H9 (cell line): ENCODE results near the gene RNF167. TPM values are rescaled to one million over a fixed set of nuclear protein-coding genes. Genes with fewer than 3 reads are reported as not detected.

Experiments used
- DNase-seq: peaks from one replicate; pipeline ENCODE4 v3.0.0-alpha.2; 2017
- H2AFZ ChIP-seq: one replicate; pipeline ENCODE4 v1.6.1; 2013; ENCODE audit warnings: mild to moderate bottlenecking, low read length, control low read depth, moderate library complexity
- H2AK5ac ChIP-seq: 2 replicates; pipeline ENCODE4 v1.6.1; 2013; ENCODE audit warnings: low read length, control low read depth, mixed read lengths; ENCODE audit not compliant: insufficient read length
- H2BK120ac ChIP-seq: one replicate; pipeline ENCODE4 v1.6.1; 2013; ENCODE audit warnings: low read depth, mild to moderate bottlenecking, low read length, control low read depth, inconsistent platforms; ENCODE audit not compliant: poor library complexity, severe bottlenecking
- H2BK12ac ChIP-seq: 2 replicates; pipeline ENCODE4 v1.6.1; 2013; ENCODE audit warnings: low read length, control low read depth, mixed read lengths, low read depth; ENCODE audit not compliant: insufficient read length
- H2BK15ac ChIP-seq: 2 replicates; pipeline ENCODE4 v1.6.1; 2013; ENCODE audit warnings: low read depth, low read length, control low read depth
- H2BK20ac ChIP-seq: one replicate; pipeline ENCODE4 v1.6.1; 2013; ENCODE audit warnings: low read depth, mild to moderate bottlenecking, low read length, control low read depth, inconsistent platforms; ENCODE audit not compliant: poor library complexity, severe bottlenecking
- H2BK5ac ChIP-seq: 2 replicates; pipeline ENCODE4 v1.6.1; 2013; ENCODE audit warnings: low read length, control low read depth, mixed read lengths; ENCODE audit not compliant: insufficient read length
- H3K14ac ChIP-seq: 2 replicates; pipeline ENCODE4 v1.6.1; 2013; ENCODE audit warnings: low read length, control low read depth; ENCODE audit not compliant: insufficient read depth
- H3K18ac ChIP-seq: 2 replicates; pipeline ENCODE4 v1.6.1; 2013; ENCODE audit warnings: low read depth, mild to moderate bottlenecking, mixed read lengths, low read length, control low read depth; ENCODE audit not compliant: insufficient read length
- H3K23ac ChIP-seq: 2 replicates; pipeline ENCODE4 v1.6.1; 2013; ENCODE audit warnings: low read length, control low read depth, mixed read lengths, low read depth; ENCODE audit not compliant: insufficient read length
- H3K23me2 ChIP-seq: 2 replicates; pipeline ENCODE4 v1.6.1; 2013; ENCODE audit warnings: low read depth, mild to moderate bottlenecking, mixed read lengths, low read length, control low read depth; ENCODE audit not compliant: insufficient read length, poor library complexity, severe bottlenecking
- H3K27ac ChIP-seq: 2 replicates; pipeline ENCODE4 v1.5.1; 2013; ENCODE audit warnings: low read length, control low read depth, mixed read lengths, low read depth; ENCODE audit not compliant: insufficient read length
- H3K27me3 ChIP-seq: 2 replicates; pipeline ENCODE4 v1.6.1; 2013; ENCODE audit warnings: low read length, control low read depth, inconsistent platforms; ENCODE audit not compliant: insufficient read depth
- H3K4ac ChIP-seq: 2 replicates; pipeline ENCODE4 v1.6.1; 2013; ENCODE audit warnings: low read depth, mild to moderate bottlenecking, control low read depth, inconsistent platforms, low read length, moderate library complexity
- H3K4me1 ChIP-seq: 2 replicates; pipeline ENCODE4 v1.6.1; 2013; ENCODE audit warnings: low read length, control low read depth, inconsistent platforms; ENCODE audit not compliant: insufficient read depth
- H3K4me2 ChIP-seq: 2 replicates; pipeline ENCODE4 v1.6.1; 2013; ENCODE audit warnings: low read length, control low read depth, mixed read lengths; ENCODE audit not compliant: insufficient read length, insufficient read depth
- H3K56ac ChIP-seq: 2 replicates; pipeline ENCODE4 v1.6.1; 2013; ENCODE audit warnings: low read depth, mild to moderate bottlenecking, mixed read lengths, low read length, control low read depth; ENCODE audit not compliant: insufficient read length
- H3K79me1 ChIP-seq: 2 replicates; pipeline ENCODE4 v1.6.1; 2013; ENCODE audit warnings: low read depth, mild to moderate bottlenecking, moderate library complexity, low read length, control low read depth, inconsistent platforms; ENCODE audit not compliant: insufficient read depth, poor library complexity, severe bottlenecking
- H3K79me2 ChIP-seq: 2 replicates; pipeline ENCODE4 v1.6.1; 2013; ENCODE audit warnings: low read length, control low read depth, inconsistent platforms; ENCODE audit not compliant: insufficient read depth
- H3K9ac ChIP-seq: 2 replicates; pipeline ENCODE4 v1.6.1; 2013; ENCODE audit warnings: low read length, control low read depth, mixed read lengths; ENCODE audit not compliant: insufficient read length; ENCODE audit errors: extremely low read depth
- H3K9me3 ChIP-seq: one replicate; pipeline ENCODE4 v1.6.1; 2013; ENCODE audit warnings: low read depth, low read length, inconsistent platforms; ENCODE audit not compliant: control insufficient read depth
- H3T11ph ChIP-seq: one replicate; pipeline ENCODE4 v1.6.1; 2013; ENCODE audit warnings: mild to moderate bottlenecking, low read length, control low read depth, inconsistent platforms
- H4K20me1 ChIP-seq: one replicate; pipeline ENCODE4 v1.6.1; 2013; ENCODE audit not compliant: control insufficient read depth, insufficient read length, insufficient read depth
- H4K5ac ChIP-seq: 2 replicates; pipeline ENCODE4 v1.6.1; 2013; ENCODE audit warnings: low read depth, mild to moderate bottlenecking, mixed read lengths, low read length, control low read depth; ENCODE audit not compliant: insufficient read length
- H4K8ac ChIP-seq: replicated peaks from 2 replicates; pipeline ENCODE4 v1.6.1; 2013; ENCODE audit warnings: low read length, control low read depth, mixed read lengths, low read depth; ENCODE audit not compliant: insufficient read length
- H4K91ac ChIP-seq: 2 replicates; pipeline ENCODE4 v1.6.1; 2013; ENCODE audit warnings: low read depth, mild to moderate bottlenecking, moderate library complexity, mixed read lengths, low read length, control low read depth; ENCODE audit not compliant: insufficient read length
- H3K27ac Mint-ChIP-seq, 3 experiments: 2 replicates in 2 of 3; 3 replicates in 1 of 3; pipeline ENCODE4 v1.8.0; 2020 to 2021; ENCODE audit warnings: mixed read lengths in 3 of 3, mild to moderate bottlenecking in 1 of 3, moderate library complexity in 1 of 3
- H3K27me3 Mint-ChIP-seq: 2 replicates; pipeline ENCODE4 v1.8.0; 2021; ENCODE audit warnings: low read depth, mild to moderate bottlenecking, moderate library complexity, mixed read lengths
- H3K36me3 Mint-ChIP-seq, 3 experiments: 2 replicates in 2 of 3; 3 replicates in 1 of 3; pipeline ENCODE4 v1.8.0; 2020 to 2021; ENCODE audit warnings: low read depth in 3 of 3, mixed read lengths in 3 of 3; ENCODE audit not compliant: insufficient read depth in 1 of 3
- H3K4me1 Mint-ChIP-seq, 2 experiments: 2 replicates each; pipeline ENCODE4 v1.8.0; 2020; ENCODE audit warnings: mixed read lengths in 2 of 2
- H3K4me3 Mint-ChIP-seq, 2 experiments: 2 replicates in 1 of 2; 3 replicates in 1 of 2; pipeline ENCODE4 v1.8.0; 2020 to 2021; ENCODE audit warnings: mild to moderate bottlenecking in 2 of 2, mixed read lengths in 2 of 2, moderate library complexity in 1 of 2
- H3K9me3 Mint-ChIP-seq, 2 experiments: 2 replicates in 1 of 2; 3 replicates in 1 of 2; pipeline ENCODE4 v1.8.0; 2020; ENCODE audit warnings: mild to moderate bottlenecking in 2 of 2, mixed read lengths in 2 of 2, moderate library complexity in 1 of 2
- WGBS: extraction: QIAGEN DNeasy Blood & Tissue Kit; methylation state at CpG from one replicate; pipeline ENCODE4 v1.1.7; 2013; ENCODE audit warnings: missing lambda C conversion rate, low lambda C conversion rate, mixed read lengths; ENCODE audit not compliant: insufficient read length; ENCODE audit errors: extremely low coverage; 5-methylcytosine and 5-hydroxymethylcytosine counted together
- total RNA-seq: library from RNA; stranded (reverse); gene quantifications from 2 replicates; pipeline ENCODE4 v1.2.1, GENCODE V29; 2021
- TF ChIP-seq, protein P1 (sequence below): fragments of 200-600 bp; sonication (generic); conservative IDR thresholded peaks from 3 replicates; pipeline ENCODE4 v1.8.0; 2021; ENCODE audit warnings: antibody characterized with exemption, mild to moderate bottlenecking

The RNF167 gene
- total RNA-seq, 1 experiment from 2014 or later = 134 TPM

DNA sequence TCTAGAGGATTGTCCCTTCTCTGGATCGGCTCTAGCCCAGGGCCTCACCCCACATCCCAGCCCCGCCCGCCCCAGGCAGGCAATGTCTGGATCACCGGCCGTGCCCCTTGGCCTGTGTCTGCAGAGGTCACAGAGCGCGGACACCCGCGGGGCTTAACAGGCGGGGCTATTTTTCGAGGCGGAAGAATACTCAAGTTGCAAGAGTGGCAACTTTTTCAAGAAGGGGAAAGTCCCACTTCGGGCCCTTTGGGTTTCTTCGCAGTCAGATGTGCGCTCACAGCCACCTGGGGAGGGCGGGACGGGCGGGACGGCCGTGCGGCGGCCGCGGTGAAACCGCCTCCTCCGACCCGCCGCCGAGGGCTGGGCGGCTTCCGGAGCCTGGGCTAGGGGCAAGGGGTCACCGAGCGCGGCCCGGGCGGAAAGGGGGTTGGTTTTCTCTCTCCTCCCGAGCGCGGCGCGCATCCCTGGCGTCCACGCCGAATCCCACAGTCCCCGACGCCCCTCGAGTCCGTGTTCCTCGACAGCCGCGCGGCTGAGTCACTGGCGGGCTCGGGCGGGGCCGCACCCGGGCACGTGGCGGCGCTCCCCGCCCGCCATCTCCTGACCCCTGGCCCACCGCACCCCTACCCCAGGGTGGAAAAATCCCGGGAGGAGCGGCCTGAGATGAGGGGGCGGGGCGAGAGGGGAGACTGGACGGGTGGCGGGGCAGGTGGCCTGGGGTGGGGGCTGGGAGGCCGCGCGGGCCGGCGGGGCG, 9.4 kb downstream of the RNF167 start:
- no peak overlapping the region for H2AK5ac ChIP-seq
- Mint-ChIP-seq H3K4me1 (peaks cover 44 to 45% of the 10 kb centered on the region in 2 experiments), H3K9me3 (peaks cover 0 to 2% of the 10 kb centered on the region in 2 experiments; a peak in 2 of 5 replicates), H3K27ac (peak overlapping the region; percentile 90 to 92 (median 91); a peak in 6 of 7 replicates), H3K4me3 (peak overlapping the region; percentile 82 to 95), H3K27me3 (peaks cover 5% of the 10 kb centered on the region), H3K36me3 (peaks cover 20 to 30% (median 26%) of the 10 kb centered on the region in 3 experiments)
- DNase-seq = peak; percentile 84
- no peaks in the 10 kb centered on the region for H3K9me3 ChIP-seq
- H4K20me1 ChIP-seq = no peaks in the 10 kb centered on the region
- H2BK15ac ChIP-seq = no peak overlapping the region
- peaks cover 23% of the 10 kb centered on the region for H3K23me2 ChIP-seq
- no peak overlapping the region for H3K56ac ChIP-seq
- no peak overlapping the region for H2BK5ac ChIP-seq
- no peak overlapping the region for H2AFZ ChIP-seq
- H2BK20ac ChIP-seq = no peak overlapping the region
- no peak overlapping the region for H2BK12ac ChIP-seq
- no peak overlapping the region for H2BK120ac ChIP-seq
- peak overlapping the region; percentile 95 for H3K18ac ChIP-seq
- no peak overlapping the region for H4K8ac ChIP-seq
- H3K23ac ChIP-seq = no peak overlapping the region
- H3K4me2 ChIP-seq = peak overlapping the region; percentile 72
- peaks cover 4% of the 10 kb centered on the region for H3K79me1 ChIP-seq
- peaks cover 13% of the 10 kb centered on the region; the same call in 1 of the 2 replicates for H3K79me2 ChIP-seq
- H3K4ac ChIP-seq = no peak overlapping the region
- TF ChIP-seq, protein P1, sequence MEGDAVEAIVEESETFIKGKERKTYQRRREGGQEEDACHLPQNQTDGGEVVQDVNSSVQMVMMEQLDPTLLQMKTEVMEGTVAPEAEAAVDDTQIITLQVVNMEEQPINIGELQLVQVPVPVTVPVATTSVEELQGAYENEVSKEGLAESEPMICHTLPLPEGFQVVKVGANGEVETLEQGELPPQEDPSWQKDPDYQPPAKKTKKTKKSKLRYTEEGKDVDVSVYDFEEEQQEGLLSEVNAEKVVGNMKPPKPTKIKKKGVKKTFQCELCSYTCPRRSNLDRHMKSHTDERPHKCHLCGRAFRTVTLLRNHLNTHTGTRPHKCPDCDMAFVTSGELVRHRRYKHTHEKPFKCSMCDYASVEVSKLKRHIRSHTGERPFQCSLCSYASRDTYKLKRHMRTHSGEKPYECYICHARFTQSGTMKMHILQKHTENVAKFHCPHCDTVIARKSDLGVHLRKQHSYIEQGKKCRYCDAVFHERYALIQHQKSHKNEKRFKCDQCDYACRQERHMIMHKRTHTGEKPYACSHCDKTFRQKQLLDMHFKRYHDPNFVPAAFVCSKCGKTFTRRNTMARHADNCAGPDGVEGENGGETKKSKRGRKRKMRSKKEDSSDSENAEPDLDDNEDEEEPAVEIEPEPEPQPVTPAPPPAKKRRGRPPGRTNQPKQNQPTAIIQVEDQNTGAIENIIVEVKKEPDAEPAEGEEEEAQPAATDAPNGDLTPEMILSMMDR = no peak
- H4K5ac ChIP-seq = no peak overlapping the region
- H3T11ph ChIP-seq = no peak overlapping the region
- no peak overlapping the region for H4K91ac ChIP-seq
- no peaks in the 10 kb centered on the region for H3K27me3 ChIP-seq
- peaks cover 4% of the 10 kb centered on the region; the same call in 1 of the 2 replicates for H3K4me1 ChIP-seq
- WGBS = no CpG with 5 or more reads among the region's 75 CpGs
- peak overlapping the region; percentile 97 for H3K14ac ChIP-seq
- peak overlapping the region; percentile 70 for H3K9ac ChIP-seq
- H3K27ac ChIP-seq = peak overlapping the region; percentile 78
